ENCODE results near the gene SPATA20.

SPATA20 gene

DNA sequence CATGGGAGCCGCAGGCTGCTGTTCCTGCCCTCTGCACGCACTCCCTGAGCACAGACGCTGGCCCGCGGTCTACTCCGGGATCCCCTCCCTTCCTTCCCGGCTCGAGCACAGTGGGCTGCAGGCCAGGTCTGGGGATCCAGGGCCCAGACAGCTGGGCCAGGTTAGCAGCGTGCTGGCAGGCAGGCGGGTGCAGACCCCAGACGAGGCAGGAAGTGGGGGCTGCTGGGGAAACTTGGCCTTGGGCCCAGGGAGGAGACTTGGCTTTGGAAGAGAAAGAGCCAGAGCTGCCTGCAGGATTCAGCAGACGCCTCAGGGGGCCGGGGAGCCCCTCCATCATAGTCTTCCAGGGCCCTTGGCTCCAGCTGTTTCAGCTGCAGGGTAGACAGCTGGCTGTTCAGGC, 57.5 kb downstream of the SPATA20 start:
- no peak for DNase-seq

DNA sequence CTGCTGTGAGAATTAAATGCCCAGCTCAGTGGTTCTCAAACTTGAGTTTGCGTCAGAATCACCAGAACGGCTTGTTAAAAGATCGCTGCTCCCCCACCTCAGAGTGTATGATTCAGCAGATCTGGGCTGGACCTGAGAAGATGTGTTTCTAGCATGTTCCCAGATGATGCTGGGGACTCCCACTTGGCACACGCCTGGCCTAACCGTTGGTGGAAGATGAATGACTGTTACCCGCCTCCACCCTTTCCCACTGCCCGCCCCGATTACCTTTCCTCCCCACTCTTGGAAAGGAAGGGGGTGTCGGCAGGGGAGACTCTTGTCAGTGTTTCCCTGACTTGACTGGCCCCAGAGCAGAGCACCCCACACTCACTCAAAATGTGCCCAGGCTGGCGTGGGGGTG, 58.5 kb downstream of the SPATA20 start:
- DNase-seq = no peak

Data from NCI-H526 treated with DMSO at 0.1 percent for 48 hours (cell line).